GM03348 (cell line): ENCODE data around the gene ACTR3C.

ENCODE experiments used
- DNase-seq: peaks from one replicate; pipeline ENCODE4 v3.0.0; 2012; ENCODE audit warnings: low spot score

The ACTR3C gene

DNA sequence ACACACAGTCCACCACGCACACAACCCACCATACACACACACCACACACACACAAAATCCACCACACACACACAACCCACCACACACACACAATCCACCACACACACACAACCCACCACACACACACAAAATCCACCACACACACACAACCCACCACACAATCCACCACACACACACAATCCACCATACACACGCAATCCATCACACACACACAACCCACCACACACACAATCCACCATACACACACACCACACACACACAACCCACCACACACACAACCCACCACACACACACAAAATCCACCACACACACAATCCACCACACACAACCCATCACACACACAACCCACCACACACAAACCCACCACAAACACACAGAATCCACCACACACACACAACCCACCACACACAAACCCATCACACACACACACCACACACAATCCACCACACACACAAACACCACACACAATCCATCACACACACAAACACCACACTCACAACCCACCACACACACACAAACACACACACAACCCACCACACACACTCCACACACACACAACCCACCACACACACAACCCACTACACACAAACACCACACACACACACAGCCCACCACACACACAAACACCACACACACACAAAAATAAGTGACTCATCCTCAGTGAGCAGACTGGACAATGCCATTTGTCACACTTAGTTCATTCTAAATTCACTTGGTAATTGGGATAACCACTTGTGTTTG, 36.4 kb upstream of the ACTR3C start:
- no peak for DNase-seq

DNA sequence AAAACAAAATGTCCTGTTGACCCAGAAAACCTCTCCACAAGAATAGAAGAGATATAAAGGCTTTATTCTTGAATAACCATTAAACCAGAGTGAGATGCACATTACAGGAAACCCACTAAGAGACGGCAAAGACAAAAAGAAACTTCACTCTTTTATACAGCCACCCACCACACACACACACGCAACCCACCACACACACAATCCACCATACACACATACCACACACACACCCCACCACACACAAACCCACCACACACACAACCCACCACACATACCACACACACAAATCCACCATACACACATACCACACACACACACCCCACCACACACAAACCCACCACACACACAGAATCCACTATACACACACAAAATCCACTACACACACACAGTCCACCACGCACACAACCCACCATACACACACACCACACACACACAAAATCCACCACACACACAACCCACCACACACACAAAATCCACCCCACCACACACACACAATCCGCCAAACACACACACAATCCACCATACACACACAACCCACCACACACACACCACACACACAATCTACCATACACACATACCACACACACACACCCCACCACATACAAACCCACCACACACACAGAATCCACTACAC, 35.8 kb upstream of the ACTR3C start:
- DNase-seq = no peak

DNA sequence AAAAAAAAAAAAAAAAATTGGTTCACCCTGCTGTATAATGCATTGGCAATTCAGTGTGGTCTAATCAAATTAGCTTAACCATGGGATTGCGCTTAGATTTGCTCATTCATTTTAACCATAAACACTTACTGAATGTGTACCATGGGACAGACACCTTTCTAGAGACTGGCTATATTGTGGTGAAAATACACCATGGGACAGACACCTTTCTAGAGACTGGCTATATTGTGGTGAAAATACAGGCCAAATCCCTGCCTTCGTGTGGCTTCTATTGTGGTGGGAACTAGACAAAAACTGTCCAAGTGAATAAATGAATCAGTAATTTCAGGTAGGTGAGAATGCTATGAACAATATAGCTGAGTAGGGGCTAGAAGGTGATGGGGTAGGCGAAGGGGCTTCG, 35.1 kb upstream of the ACTR3C start:
- DNase-seq = no peak

DNA sequence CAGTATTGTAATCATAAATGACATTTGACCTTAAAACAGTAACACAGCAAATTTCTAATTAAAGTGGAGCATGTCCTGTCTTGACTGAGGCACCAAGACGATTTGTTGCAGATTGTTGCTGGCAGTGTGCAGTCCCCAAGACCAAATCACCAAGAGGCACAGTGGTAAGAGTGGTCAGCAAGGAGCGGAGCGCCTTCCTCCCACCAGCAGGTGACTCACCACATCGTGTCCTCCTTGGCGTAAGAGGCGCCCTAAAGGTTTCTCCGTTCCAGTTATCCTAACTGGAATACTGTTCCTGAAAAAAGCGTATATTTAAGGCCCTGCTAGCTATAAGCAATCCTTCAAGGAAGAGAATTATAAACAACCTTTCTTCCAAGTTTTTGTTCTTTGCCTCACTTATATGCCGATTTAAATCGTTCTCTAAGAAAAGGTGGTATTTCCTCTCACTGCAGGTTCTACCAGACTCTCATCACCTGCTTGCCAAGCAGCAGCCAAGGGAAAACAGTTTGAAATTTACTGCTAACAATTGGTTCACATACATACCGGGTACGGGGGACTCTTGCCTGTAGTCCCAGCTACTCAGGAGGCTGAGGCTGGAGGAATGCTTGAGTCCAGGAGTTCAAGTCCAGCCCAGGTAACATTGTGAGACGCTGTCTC, 34.6 kb upstream of the ACTR3C start:
- DNase-seq = no peak

DNA sequence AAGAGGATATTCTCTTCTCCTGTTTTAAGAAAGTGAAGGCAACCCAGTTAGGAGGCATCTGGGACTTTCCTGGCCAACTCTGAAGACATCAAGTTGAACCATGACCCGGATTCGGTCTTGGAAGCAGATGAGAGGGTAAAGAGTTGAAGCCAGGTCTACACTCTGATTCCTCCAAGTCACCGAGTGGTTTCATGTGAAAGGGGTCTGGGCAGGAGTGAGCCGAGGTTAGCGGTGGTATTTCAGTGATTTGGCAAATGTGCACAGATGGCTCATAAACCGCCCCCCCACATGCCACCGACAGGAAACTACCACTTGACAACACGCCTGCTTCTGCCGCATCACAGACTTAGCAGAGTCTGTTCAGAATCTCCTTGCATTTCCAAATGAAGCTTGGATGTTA, 33.9 kb upstream of the ACTR3C start:
- no peak for DNase-seq

DNA sequence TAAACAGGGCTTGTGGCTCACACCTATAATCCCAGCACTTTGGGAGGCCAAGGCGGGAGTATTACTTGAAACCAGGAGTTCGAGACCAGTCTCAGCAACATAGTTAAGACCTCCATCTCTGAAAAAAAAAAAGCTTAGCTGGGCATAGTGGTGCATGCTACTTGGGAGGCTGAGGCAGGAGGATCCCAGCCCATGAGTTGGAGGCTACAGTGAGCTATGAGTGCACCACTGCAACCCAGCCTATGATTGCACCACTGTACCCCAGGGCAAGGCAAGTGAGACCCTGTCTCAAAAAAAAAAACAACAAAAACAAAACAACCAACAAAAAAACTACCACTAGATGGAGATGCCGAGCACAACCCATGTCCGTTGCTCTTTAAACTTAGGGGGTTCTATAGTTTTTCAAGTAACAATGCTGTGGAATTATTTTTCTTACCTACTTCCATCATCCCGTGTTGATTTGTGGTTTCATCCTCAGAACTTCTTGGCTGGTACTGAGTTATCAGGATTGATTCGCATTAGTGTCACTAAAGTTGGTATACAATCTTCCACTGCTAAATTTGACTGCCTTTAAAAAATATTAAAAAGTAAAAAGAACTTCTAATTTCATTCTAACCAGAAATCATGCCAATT, 33.0 kb upstream of the ACTR3C start:
- peak; percentile 57 for DNase-seq

DNA sequence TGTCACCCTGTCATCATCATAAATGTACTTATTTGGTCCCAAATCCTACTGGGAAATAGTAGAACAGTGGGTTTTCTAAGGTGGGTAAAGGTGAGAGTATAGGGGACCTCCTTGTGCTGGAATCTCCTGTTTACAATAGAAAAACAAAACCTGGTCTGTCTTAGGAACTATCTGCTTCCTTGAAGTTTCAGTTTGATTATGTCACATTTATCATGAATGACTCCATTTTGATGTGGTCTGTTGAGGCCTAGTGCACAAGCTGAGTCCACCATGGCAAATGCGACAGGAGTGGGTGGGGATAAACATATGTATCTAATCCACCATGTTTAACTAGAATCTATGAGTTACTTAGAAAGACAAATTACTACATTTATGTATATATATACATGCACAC, 32.3 kb upstream of the ACTR3C start:
- DNase-seq = no peak

DNA sequence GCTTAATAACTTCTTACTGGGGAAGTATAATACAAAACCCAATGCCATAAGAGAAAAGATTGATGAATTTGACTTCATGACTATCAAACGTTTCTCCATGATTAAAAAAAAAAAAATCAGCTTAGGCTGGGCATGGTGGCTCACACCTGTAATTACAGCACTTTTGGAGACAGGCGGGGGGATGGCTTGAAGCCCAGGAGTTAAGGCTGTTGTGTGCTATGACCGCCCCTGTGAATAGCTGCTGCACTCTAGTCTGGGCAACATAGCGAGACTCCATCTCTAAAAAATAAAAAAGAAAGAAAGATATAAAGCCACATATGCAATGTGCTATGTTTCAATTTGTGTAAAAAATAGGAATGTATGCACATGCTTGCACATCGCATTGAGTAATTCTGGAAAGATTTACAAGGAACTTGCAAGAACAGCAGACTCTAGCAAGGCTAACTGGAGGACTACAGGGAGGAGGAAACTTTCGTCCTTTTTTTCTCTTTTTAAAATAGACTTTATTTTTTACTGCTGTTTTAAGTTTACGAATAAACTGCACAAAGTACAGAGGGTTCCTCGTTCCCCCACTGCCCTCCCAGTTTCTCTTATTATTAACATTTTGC, 28.3 kb upstream of the ACTR3C start:
- DNase-seq = no peak

DNA sequence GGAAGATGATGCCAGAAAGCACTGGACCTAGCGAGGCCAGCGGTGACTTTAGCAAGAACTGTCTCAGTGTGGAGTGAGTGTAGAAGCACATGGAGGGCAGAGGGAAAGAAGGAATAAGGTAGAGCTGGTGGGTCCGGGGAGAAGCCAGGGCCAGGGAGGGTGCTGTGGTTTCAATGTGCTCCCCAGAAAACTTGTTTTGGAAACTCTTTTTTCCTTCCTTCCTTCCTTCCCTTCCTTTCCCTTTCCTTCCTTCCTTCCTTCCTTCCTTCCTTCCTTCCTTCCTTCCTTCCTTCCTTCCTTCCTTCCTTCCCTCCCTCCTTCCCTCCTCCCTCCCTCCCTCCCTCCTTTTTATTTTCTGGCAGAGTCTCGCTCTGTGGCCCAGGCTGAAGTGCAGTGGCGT, 23.6 kb upstream of the ACTR3C start:
- DNase-seq = no peak

DNA sequence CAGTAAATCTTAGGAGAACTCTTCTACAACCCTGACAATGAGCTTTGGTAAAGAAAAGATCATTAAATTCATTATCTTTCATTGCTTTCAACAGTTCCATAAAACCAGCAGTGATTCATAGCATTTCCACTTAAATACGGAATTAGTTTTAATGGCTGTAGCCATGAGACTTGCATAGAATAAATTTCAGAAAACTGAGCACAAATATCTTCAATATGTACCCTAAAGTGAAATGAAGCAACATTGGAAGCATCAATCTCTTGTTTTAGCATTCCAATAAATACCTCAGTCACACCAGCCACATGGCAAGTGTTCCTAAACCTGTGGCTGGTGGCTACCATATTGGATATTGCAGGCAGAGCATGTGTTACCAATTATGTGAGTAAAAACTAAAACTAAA, 21.7 kb upstream of the ACTR3C start:
- DNase-seq = no peak

DNA sequence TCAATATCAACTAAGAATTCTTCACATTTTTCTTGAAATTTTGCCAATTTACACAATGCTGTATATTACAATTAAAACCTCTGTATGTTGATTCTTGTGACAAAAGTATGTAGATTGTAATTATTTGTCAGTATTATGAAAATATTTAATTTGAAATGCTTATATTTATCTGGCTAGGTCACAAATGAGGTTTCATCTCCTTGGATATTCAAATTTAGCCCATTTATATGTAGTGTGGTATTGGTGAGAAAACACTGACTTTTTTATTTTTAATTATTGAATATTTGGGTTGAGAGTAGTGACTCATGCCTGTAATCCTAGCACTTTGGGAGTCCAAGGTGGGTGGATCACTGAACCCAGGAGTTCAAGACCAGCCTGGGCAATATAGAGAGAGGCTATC, 21.0 kb upstream of the ACTR3C start:
- no peak for DNase-seq

DNA sequence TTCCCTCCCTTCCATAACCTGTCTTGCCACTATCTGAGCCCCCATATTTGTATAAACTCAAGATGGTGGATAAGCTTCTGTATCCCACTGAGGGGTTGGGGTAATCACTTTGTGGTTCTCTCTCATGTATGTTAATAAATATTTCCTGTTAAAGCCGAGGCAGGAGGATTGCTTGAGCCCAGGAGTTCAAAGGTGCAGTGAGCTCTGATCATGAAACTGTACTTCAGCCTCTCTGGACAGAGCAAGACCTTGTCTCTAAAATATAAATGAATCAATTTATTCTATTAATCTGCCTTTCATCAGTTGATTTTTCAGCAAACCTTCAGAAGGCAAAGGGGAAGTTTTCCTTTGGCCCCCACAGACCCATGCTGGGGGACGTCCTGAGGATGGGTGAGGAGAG, 19.9 kb upstream of the ACTR3C start:
- no peak for DNase-seq

DNA sequence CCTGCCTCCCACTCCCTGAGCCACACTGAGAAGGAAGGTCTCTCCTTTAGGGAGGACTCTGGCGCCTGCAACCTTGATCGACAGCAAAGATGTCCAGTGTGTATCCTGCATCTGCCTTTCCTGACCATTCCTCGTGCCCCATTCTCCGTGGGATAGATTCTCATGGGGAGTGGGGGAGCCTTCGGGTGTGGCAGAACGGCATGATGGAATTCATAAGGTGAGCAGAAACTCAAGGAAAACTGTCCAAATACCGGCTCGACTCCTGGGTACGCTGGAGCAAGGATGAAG, 18.7 kb upstream of the ACTR3C start:
- DNase-seq = no peak

DNA sequence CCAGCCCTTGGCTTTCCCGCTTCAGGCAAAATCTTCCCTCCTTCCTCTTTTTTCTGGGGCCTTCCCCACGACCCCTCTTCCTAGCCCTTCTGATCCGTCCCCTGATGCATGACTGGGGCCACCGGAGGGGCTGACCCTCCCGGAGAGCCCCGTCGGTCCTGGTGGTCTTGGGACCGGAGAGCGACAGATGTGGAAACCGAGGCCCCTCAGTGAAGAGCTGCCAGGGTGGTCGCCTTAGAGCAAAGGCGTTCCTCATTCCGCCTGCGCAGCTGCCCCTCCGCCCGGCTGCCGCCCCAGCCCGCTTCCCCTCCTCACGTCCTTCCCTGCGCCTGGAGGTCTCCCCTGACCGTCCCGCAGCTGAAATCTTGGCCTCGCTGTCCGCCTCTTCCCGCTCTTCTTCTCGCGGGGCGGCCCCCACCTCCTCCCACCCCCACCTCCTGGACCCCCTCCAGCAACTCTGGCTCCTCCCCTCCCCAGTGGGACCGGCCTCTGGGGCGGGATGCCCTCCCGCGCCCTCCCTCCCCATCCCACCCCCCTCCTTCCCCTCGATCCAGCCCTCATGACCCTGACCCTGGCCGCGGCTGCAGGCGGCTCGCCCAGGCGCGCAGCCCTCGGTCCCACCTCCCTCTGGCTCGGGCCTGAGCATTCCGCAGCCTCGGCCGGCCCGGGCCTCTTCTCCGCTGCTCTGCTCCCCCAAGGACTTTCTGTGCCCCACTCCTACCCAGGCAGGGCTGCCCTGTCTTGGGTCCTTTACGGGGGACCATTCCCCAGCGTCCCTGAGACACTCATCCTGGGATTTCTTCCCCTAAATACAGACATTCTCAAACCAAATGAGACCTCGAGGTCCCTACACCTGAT, 18.1 kb upstream of the ACTR3C start, which contains the start of gene RARRES2:
Gene RARRES2, minus strand, starts transcription at position 367 of the 858 bp plus-strand sequence. CDS start 1,020 bp downstream, outside the sequence.
- peak; percentile 34 for DNase-seq

DNA sequence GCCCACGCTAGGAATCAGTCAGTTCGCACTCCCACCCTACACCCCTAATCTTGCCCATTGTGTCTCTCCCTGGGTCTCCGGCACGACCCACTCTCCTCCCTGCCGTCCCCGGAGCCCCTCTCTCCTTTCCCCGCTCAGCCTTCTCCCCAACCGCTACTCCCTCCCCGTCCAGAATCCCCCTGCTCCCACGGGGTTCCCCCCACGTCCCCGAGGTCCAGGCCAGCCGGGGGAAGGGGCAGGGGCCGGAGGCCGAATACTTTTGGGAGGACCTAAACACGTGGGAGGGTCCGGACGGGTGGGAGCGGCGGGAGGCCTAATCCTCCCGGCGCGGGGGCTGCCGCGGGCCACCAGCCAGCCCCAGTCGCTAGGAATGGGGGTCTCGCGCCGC, 17.5 kb upstream of the ACTR3C start:
- no peak for DNase-seq

DNA sequence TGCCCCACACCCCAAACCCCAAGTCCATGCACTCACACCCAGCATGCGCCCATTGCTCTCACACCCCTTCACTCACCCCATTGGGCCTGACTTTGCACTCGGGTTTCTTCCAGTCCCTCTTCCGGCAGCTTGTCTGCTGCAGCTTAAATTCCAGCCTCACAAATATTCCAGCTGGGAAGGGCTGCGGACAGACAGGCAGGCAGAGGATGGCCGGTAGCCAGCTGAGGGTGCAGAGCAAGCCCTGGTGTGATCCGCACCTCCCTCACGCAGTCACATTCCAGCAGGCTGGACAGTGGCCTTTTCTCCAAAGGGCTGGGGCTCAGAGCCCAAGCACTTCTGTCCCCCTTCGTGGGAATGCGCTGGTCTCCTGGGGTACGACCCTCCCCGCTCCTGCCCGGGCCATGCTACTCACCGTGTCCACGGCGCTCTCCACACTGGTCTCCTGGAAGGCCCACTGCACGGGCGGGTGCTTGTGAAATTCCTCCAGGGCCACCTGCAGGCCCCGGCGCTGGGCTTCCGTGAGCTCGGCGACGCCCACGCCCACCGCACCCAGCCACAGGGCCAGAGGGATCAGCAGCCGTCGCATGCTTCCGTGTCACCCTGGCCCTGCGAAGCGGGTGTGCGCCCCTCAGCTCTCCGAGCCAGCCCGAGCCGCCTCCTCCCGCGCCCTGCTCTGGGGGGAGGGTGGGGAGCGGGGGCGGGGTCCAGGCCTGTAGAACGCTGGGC, 16.8 kb upstream of the ACTR3C start:
- peak; percentile 72 for DNase-seq

DNA sequence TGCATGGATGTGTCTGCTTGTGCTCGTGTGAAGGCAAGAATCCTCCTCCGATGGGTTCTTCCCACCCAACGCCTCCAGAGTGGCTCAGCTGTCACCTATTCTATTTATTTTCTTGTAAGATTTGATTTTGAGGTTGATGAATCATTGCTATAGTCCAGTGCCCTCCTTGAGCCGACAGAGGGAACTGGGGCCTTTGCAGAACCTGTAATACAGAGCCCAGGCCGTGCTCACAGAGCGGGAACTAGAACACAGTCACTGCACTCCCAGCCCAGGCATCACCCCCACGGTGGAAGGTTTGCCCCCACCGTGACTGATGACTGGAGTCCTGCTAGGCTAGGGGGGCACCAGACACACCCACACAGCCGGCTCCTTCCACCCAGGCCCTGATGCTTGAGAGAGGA, 16.1 kb upstream of the ACTR3C start:
- DNase-seq = no peak

DNA sequence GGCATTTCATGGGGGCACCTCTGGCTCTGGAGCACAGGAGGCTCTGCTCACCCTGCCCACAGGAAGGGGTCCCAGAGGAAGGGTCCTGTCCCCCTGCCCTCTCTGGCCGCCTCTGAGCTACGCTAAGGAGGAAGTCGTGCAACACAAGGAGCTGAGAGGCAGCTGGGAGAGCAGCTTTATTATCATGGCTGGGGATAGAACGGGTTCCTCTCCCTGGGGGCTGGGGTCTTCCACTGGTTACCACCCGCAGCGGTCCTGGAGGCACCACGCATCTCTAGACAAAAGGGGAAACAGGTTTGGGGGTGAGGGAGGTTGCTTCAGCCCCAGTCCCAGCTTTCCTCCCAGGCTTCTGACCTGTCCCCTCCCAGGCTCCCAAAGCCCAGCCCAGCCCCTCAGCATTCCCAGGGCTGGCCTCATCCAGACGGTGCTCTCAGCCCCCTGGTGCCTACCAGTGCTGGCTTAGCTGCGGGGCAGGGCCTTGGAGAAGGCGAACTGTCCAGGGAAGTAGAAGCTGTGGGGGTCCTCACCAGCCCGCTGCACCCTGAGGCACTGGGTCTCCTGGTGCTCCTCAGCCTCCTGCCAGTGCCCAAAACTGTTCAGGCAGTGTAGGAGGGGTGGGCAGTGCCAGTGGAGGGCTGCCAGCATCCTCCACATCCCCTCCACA, 15.0 kb upstream of the ACTR3C start:
- DNase-seq = no peak

DNA sequence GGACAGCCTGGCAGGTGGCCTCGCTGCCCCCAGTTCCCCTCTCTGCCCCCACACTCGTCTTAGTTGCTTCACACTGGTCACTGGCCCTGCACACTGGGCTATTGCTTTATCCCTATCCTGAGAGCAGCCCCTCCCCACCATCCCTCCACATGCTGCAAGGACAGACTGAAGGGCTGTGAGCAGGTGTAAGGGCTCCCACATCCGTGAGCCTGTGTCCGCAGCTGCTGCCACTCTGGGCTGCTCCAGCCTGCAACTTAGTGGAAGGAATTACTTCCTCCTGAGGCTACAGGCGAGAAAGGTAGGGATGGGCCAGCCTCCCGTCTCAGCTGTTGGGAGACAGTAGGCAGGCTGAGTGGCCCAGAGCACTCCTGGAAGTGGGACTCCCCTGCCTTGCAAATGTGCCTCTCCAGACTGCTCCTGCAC, 14.3 kb upstream of the ACTR3C start:
- DNase-seq = no peak

DNA sequence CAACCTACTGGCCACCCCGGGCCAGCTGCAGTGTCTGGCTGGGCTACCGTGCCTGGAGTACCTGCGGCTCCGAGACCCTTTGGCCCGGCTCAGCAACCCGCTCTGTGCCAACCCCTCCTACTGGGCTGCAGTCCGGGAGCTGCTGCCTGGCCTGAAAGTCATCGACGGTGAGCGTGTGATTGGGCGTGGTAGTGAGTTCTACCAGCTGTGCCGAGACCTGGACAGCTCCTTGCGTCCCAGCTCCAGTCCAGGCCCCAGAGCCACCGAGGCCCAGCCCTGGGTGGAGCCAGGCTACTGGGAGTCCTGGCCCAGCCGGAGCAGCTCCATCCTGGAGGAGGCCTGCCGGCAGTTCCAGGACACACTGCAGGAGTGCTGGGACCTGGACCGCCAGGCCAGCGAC, 13.8 kb upstream of the ACTR3C start:
- no peak for DNase-seq

DNA sequence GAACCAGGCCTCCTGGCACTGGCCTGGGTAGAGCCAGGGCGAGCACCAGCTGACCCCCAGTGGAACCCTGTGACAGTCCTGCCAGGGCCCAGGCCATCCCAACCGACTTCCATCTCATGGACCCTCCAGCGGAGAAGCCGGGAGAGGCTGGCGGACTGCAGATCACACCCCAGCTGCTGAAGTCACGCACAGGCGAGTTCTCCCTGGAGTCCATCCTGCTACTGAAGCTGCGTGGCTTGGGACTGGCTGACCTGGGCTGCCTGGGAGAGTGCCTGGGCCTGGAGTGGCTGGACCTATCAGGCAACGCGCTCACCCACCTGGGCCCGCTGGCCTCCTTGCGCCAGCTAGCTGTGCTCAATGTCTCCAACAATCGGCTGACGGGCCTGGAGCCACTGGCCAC, 13.4 kb upstream of the ACTR3C start:
- no peak for DNase-seq
